Adrenal gland (tissue), 5 donors: ENCODE data around the gene MRPL38.
"Not testable (repeated sequence)": the region's sequence is repeated elsewhere in the genome, so short reads cannot be mapped to it uniquely, and the experiment has no call there.

Experiments used
- CTCF ChIP-seq, 6 experiments: fragments of 450-650 bp in 4 of 6; fragments of 200-600 bp in 2 of 6; sonication (generic) in 1 of 6; IDR thresholded peaks; 1 replicate in 5 of 6; 2 replicates in 1 of 6; pipeline versions ENCODE4 v1.5.1 to v1.8.0; 2016 to 2021; ENCODE audit warnings: antibody characterized with exemption in 6 of 6, mild to moderate bottlenecking in 2 of 6, moderate library complexity in 1 of 6
- POLR2A ChIP-seq, 2 donors: fragments of 450-650 bp; IDR thresholded peaks; one replicate each; pipeline ENCODE4 v1.6.1; 2017; ENCODE audit warnings: antibody characterized with exemption in 2 of 2, mild to moderate bottlenecking in 2 of 2, moderate library complexity in 1 of 2
- donor health status: DM: no; HTN: no; CAD: no.

DNA sequence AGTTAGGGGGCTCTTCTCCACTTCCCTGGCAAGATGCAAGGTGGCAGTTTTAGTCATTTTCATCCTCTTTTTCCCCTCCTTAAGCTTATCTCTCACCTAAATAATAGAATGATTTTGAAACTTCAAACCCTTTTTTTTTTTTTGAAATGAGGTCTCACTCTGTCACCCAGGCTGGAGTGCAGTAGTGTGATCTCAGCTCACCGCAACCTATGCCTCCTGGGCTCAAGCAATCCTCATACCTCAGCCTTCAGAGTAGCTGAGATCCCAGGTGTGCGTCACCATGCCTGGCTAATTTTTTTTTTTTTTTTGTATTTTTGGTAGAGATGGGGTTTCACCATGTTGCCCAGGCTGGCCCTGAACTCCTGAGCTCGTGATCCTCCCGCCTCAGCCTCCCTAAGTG lies 39.8 kb downstream of the MRPL38 start:
- not testable (repeated sequence) for TF ChIP-seq CTCF, POLR2A (IDR thresholded peaks at IDR 0.05)
